Uterine smooth muscle cell (primary cell): ENCODE results near the gene NFIA. TPM values are rescaled to one million over a fixed set of nuclear protein-coding genes. Genes with fewer than 3 reads are reported as not detected.

Source experiments
- total RNA-seq: library from RNA; depleted of rRNA; stranded (reverse); fragments of >200 nt; gene quantifications from 2 replicates; pipeline ENCODE4 v1.2.3, GENCODE V29; 2014

Gene NFIA
- total RNA-seq = 2.8 and 3.9 TPM in 2 replicates

GRCh38 chr1:61082311-61083012 lies at the start of gene NFIA:
NFIA (plus strand) TSS chr1:61082561.

